Kidney (tissue), 14 donors: ENCODE data around the gene GCNA. TPM values are rescaled to one million over a fixed set of nuclear protein-coding genes. Genes with fewer than 3 reads are reported as not detected.
"Not testable (repeated sequence)": the region's sequence is repeated elsewhere in the genome, so short reads cannot be mapped to it uniquely, and the experiment has no call there.

Source experiments
- DNase-seq, 5 donors: peaks; one replicate each; pipeline ENCODE4 v3.0.0-alpha.2; 2013 to 2020
- FAIRE-seq: peaks from 2 replicates; lab custom pipeline; 2012; peaks lifted over from hg19 to GRCh38; lab: Jason Lieb, UNC
- H3K27ac ChIP-seq, 2 donors: one replicate each; pipeline ENCODE4 v1.7.0; 2013; ENCODE audit warnings: low read depth in 2 of 2, low read length in 2 of 2, inconsistent platforms in 1 of 2
- H3K27me3 ChIP-seq: one replicate; pipeline ENCODE4 v1.7.1; 2013; ENCODE audit warnings: low read length, inconsistent platforms; ENCODE audit not compliant: control insufficient read depth, insufficient read depth
- H3K36me3 ChIP-seq, 3 donors: one replicate each; pipeline versions ENCODE4 v1.7.0 to v1.7.1; 2013; ENCODE audit warnings: low read length in 3 of 3, control low read depth in 1 of 3, inconsistent platforms in 1 of 3; ENCODE audit not compliant: insufficient read depth in 3 of 3, control insufficient read depth in 2 of 3
- H3K4me1 ChIP-seq, 3 donors: one replicate each; pipeline versions ENCODE4 v1.7.0 to v1.7.1; 2013; ENCODE audit warnings: low read length in 3 of 3, inconsistent platforms in 1 of 3, low read depth in 1 of 3; ENCODE audit not compliant: control insufficient read depth in 2 of 3, insufficient read depth in 2 of 3
- H3K4me3 ChIP-seq, 3 donors: one replicate each; pipeline versions ENCODE4 v1.7.0 to v1.8.1; 2013; ENCODE audit warnings: low read length in 3 of 3, control low read depth in 1 of 3, inconsistent platforms in 1 of 3
- H3K9ac ChIP-seq, 3 donors: one replicate each; pipeline versions ENCODE4 v1.7.0 to v1.7.1; 2013; ENCODE audit warnings: low read length in 3 of 3, control low read depth in 1 of 3, inconsistent platforms in 1 of 3
- H3K9me3 ChIP-seq, 3 donors: one replicate each; pipeline versions ENCODE4 v1.7.0 to v1.7.1; 2013; ENCODE audit warnings: low read length in 3 of 3, control low read depth in 1 of 3, inconsistent platforms in 1 of 3; ENCODE audit not compliant: control insufficient read depth in 2 of 3, insufficient read depth in 1 of 3
- intact Hi-C: fragments of 100-400 bp; cut with DNase I; formaldehyde crosslinking; loops from one replicate; pipeline ENCODE4 v1.11.1; 2022
- polyA plus RNA-seq: library from polyadenylated mRNA; stranded (reverse); fragments of 350-450 nt; fragmentation: Illumina TruSeq; extraction: RNeasy Lipid Tissue Mini Kit (QIAGEN cat#74804); gene quantifications from one replicate; pipeline ENCODE4 v1.2.3, GENCODE V29; 2014; ENCODE audit warnings: low read depth, low replicate concordance; ENCODE audit not compliant: insufficient read depth
- total RNA-seq: library from RNA; stranded (reverse); fragmentation: NEBNext Ultra II Directional; extraction: Animal tissue kit (Norgen Biotek cat#: 25700); gene quantifications from one replicate; pipeline ENCODE4 v1.2.1, GENCODE V29; 2021
- TF ChIP-seq, protein P1 (sequence below): IDR thresholded peaks from 3 replicates; pipeline ENCODE4 v1.5.1; 2012; ENCODE audit warnings: mild to moderate bottlenecking, moderate library complexity, borderline replicate concordance; ENCODE audit not compliant: insufficient read depth; ENCODE audit errors: extremely low read depth
- donor health status: control.
- donor health status: control.
- donor health status: control.
- donor health status: control.
- donor health status: control.
- donor health status: DM: yes; HTN: yes; CAD: no.
- donor health status: Normal renal cell carcinoma (clear cell type).

The GCNA gene
- total and polyA plus RNA-seq, 2 donors from 2014 or later = 1.6 to 2.7 TPM

DNA sequence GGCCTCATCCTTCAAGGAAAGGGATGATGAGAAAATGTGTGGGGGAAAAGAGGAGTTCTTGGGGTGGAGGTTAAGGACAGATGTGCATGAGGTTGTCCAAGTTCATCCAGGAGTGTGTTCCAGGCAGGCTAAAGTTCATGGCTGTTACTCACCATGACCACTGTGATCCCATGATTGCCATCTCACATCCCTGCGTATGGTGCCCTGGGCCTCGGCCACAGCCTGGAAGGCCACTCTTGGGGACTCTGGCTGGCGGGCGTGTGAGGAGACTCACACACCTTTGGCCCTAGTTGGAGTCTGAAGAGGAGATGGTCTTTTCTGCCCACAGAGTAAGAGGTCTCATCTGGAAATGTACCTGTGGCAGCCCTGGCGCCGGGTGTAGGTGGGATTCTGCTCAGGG is 81.7 kb downstream of the GCNA start:
- Histone ChIP-seq H3K36me3 (no peaks in the 10 kb centered on the region), H3K4me1 (no peaks in the 10 kb centered on the region), H3K9me3 (no peaks in the 10 kb centered on the region), H3K9ac (no peak overlapping the region), H3K4me3 (no peak overlapping the region), H3K27me3 (no peaks in the 10 kb centered on the region), H3K27ac (no peak overlapping the region)
- FAIRE-seq (no peak), DNase-seq (no peak)
- intact Hi-C loops = no loop called here
- TF ChIP-seq, protein P1, sequence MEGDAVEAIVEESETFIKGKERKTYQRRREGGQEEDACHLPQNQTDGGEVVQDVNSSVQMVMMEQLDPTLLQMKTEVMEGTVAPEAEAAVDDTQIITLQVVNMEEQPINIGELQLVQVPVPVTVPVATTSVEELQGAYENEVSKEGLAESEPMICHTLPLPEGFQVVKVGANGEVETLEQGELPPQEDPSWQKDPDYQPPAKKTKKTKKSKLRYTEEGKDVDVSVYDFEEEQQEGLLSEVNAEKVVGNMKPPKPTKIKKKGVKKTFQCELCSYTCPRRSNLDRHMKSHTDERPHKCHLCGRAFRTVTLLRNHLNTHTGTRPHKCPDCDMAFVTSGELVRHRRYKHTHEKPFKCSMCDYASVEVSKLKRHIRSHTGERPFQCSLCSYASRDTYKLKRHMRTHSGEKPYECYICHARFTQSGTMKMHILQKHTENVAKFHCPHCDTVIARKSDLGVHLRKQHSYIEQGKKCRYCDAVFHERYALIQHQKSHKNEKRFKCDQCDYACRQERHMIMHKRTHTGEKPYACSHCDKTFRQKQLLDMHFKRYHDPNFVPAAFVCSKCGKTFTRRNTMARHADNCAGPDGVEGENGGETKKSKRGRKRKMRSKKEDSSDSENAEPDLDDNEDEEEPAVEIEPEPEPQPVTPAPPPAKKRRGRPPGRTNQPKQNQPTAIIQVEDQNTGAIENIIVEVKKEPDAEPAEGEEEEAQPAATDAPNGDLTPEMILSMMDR = no peak

DNA sequence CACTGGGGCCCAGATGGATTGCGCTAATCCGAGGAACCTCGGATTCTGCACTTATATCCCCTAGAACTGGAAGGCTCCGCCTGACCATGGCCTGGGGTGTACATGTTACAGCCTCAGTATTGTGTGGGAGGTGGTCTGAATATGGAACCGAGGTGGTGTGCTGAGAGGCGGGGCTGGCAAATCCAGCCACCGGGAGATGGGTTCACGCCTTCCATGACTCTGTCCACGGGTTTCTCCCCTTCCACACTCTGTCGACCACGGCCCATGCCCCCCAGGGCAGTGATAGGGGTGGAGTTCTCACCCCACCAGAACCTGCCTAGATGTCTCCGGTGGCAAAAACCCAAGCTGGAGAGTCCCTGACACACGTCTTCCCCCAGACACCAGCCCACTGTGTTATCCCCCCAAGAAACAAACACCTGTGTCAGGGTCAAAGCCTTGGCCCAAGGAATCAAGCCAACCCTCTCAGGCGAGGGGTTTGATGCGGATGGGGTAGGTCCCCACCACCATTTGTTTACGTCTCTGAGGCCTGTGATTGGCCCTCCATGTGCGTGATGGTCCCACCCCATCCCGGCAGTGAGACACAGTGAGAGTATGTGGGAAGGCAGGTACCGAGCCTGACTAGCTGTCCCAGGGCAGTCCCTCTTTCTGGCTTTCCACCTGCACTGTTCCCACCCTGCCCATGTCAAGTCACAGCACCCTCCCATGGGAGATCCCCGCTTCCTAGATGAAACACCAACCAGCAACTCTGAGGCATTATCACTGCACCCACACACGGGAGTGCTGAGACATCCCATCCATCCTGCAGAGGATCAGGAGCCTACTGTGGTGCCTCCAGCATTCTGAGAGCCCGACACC is 82.6 kb downstream of the GCNA start:
- H3K27me3 ChIP-seq = no peaks in the 10 kb centered on the region
- TF ChIP-seq, protein P1 = no peak
- H3K27ac ChIP-seq = no peak overlapping the region
- FAIRE-seq = no peak
- no peak overlapping the region for H3K4me3 ChIP-seq
- H3K9ac ChIP-seq = no peak overlapping the region
- no peaks in the 10 kb centered on the region for H3K9me3 ChIP-seq
- H3K4me1 ChIP-seq = no peaks in the 10 kb centered on the region
- intact Hi-C loops = no loop called here
- no peak for DNase-seq
- no peaks in the 10 kb centered on the region for H3K36me3 ChIP-seq

GRCh38 chrX:71661919-71662318 is 83.7 kb downstream of the GCNA start:
- intact Hi-C loops = no loop called here
- Histone ChIP-seq H3K36me3 (no peaks in the 10 kb centered on the region), H3K9ac (no peak overlapping the region), H3K27me3 (no peaks in the 10 kb centered on the region), H3K9me3 (no peaks in the 10 kb centered on the region), H3K4me1 (no peaks in the 10 kb centered on the region), H3K4me3 (no peak overlapping the region), H3K27ac (no peak overlapping the region)
- no peak for FAIRE-seq
- DNase-seq = no peak
- TF ChIP-seq, protein P1 = no peak

- DNase-seq, FAIRE-seq, H3K9ac ChIP-seq, intact Hi-C loops, H3K27ac ChIP-seq, H3K36me3 ChIP-seq, H3K4me3 ChIP-seq, H3K4me1 ChIP-seq, H3K9me3 ChIP-seq, H3K27me3 ChIP-seq: not testable (repeated sequence)
Observed at GRCh38 chrX:71662654-71663053, 84.4 kb downstream of the GCNA start.

Other genes with a start within 250 kb of the GCNA start
- gene TAF1, start 212.1 kb upstream of the GCNA start, total RNA-seq = 45.0 TPM
- gene TAF1, start 212.1 kb upstream of the GCNA start, polyA plus RNA-seq = 4.0 TPM
- gene OGT, start 45.3 kb upstream of the GCNA start, total RNA-seq = 147 TPM
- gene OGT, start 45.3 kb upstream of the GCNA start, polyA plus RNA-seq = 32.2 TPM
- gene CXCR3, start 40.1 kb downstream of the GCNA start, total RNA-seq = 1.7 TPM
- 0.24 TPM for gene CXCR3, start 40.1 kb downstream of the GCNA start, polyA plus RNA-seq
- gene CXorf49, start 139.8 kb downstream of the GCNA start, total RNA-seq = not detected
- not detected for gene CXorf49, start 139.8 kb downstream of the GCNA start, polyA plus RNA-seq
- not detected for gene CXorf49B, start 184.9 kb downstream of the GCNA start, total RNA-seq
- not detected for gene CXorf49B, start 184.9 kb downstream of the GCNA start, polyA plus RNA-seq